H9 (cell line): ENCODE data around the gene ZNF853. TPM values are rescaled to one million over a fixed set of nuclear protein-coding genes. Genes with fewer than 3 reads are reported as not detected.

Experiments used
- DNase-seq: peaks from one replicate; pipeline ENCODE4 v3.0.0-alpha.2; 2017
- H2AFZ ChIP-seq: one replicate; pipeline ENCODE4 v1.6.1; 2013; ENCODE audit warnings: mild to moderate bottlenecking, low read length, control low read depth, moderate library complexity
- H2AK5ac ChIP-seq: 2 replicates; pipeline ENCODE4 v1.6.1; 2013; ENCODE audit warnings: low read length, control low read depth, mixed read lengths; ENCODE audit not compliant: insufficient read length
- H2BK120ac ChIP-seq: one replicate; pipeline ENCODE4 v1.6.1; 2013; ENCODE audit warnings: low read depth, mild to moderate bottlenecking, low read length, control low read depth, inconsistent platforms; ENCODE audit not compliant: poor library complexity, severe bottlenecking
- H2BK12ac ChIP-seq: 2 replicates; pipeline ENCODE4 v1.6.1; 2013; ENCODE audit warnings: low read length, control low read depth, mixed read lengths, low read depth; ENCODE audit not compliant: insufficient read length
- H2BK15ac ChIP-seq: 2 replicates; pipeline ENCODE4 v1.6.1; 2013; ENCODE audit warnings: low read depth, low read length, control low read depth
- H2BK20ac ChIP-seq: one replicate; pipeline ENCODE4 v1.6.1; 2013; ENCODE audit warnings: low read depth, mild to moderate bottlenecking, low read length, control low read depth, inconsistent platforms; ENCODE audit not compliant: poor library complexity, severe bottlenecking
- H2BK5ac ChIP-seq: 2 replicates; pipeline ENCODE4 v1.6.1; 2013; ENCODE audit warnings: low read length, control low read depth, mixed read lengths; ENCODE audit not compliant: insufficient read length
- H3K14ac ChIP-seq: 2 replicates; pipeline ENCODE4 v1.6.1; 2013; ENCODE audit warnings: low read length, control low read depth; ENCODE audit not compliant: insufficient read depth
- H3K18ac ChIP-seq: 2 replicates; pipeline ENCODE4 v1.6.1; 2013; ENCODE audit warnings: low read depth, mild to moderate bottlenecking, mixed read lengths, low read length, control low read depth; ENCODE audit not compliant: insufficient read length
- H3K23ac ChIP-seq: 2 replicates; pipeline ENCODE4 v1.6.1; 2013; ENCODE audit warnings: low read length, control low read depth, mixed read lengths, low read depth; ENCODE audit not compliant: insufficient read length
- H3K23me2 ChIP-seq: 2 replicates; pipeline ENCODE4 v1.6.1; 2013; ENCODE audit warnings: low read depth, mild to moderate bottlenecking, mixed read lengths, low read length, control low read depth; ENCODE audit not compliant: insufficient read length, poor library complexity, severe bottlenecking
- H3K27ac ChIP-seq: 2 replicates; pipeline ENCODE4 v1.5.1; 2013; ENCODE audit warnings: low read length, control low read depth, mixed read lengths, low read depth; ENCODE audit not compliant: insufficient read length
- H3K27me3 ChIP-seq: 2 replicates; pipeline ENCODE4 v1.6.1; 2013; ENCODE audit warnings: low read length, control low read depth, inconsistent platforms; ENCODE audit not compliant: insufficient read depth
- H3K4ac ChIP-seq: 2 replicates; pipeline ENCODE4 v1.6.1; 2013; ENCODE audit warnings: low read depth, mild to moderate bottlenecking, control low read depth, inconsistent platforms, low read length, moderate library complexity
- H3K4me1 ChIP-seq: 2 replicates; pipeline ENCODE4 v1.6.1; 2013; ENCODE audit warnings: low read length, control low read depth, inconsistent platforms; ENCODE audit not compliant: insufficient read depth
- H3K4me2 ChIP-seq: 2 replicates; pipeline ENCODE4 v1.6.1; 2013; ENCODE audit warnings: low read length, control low read depth, mixed read lengths; ENCODE audit not compliant: insufficient read length, insufficient read depth
- H3K56ac ChIP-seq: 2 replicates; pipeline ENCODE4 v1.6.1; 2013; ENCODE audit warnings: low read depth, mild to moderate bottlenecking, mixed read lengths, low read length, control low read depth; ENCODE audit not compliant: insufficient read length
- H3K79me1 ChIP-seq: 2 replicates; pipeline ENCODE4 v1.6.1; 2013; ENCODE audit warnings: low read depth, mild to moderate bottlenecking, moderate library complexity, low read length, control low read depth, inconsistent platforms; ENCODE audit not compliant: insufficient read depth, poor library complexity, severe bottlenecking
- H3K79me2 ChIP-seq: 2 replicates; pipeline ENCODE4 v1.6.1; 2013; ENCODE audit warnings: low read length, control low read depth, inconsistent platforms; ENCODE audit not compliant: insufficient read depth
- H3K9ac ChIP-seq: 2 replicates; pipeline ENCODE4 v1.6.1; 2013; ENCODE audit warnings: low read length, control low read depth, mixed read lengths; ENCODE audit not compliant: insufficient read length; ENCODE audit errors: extremely low read depth
- H3K9me3 ChIP-seq: one replicate; pipeline ENCODE4 v1.6.1; 2013; ENCODE audit warnings: low read depth, low read length, inconsistent platforms; ENCODE audit not compliant: control insufficient read depth
- H3T11ph ChIP-seq: one replicate; pipeline ENCODE4 v1.6.1; 2013; ENCODE audit warnings: mild to moderate bottlenecking, low read length, control low read depth, inconsistent platforms
- H4K20me1 ChIP-seq: one replicate; pipeline ENCODE4 v1.6.1; 2013; ENCODE audit not compliant: control insufficient read depth, insufficient read length, insufficient read depth
- H4K5ac ChIP-seq: 2 replicates; pipeline ENCODE4 v1.6.1; 2013; ENCODE audit warnings: low read depth, mild to moderate bottlenecking, mixed read lengths, low read length, control low read depth; ENCODE audit not compliant: insufficient read length
- H4K8ac ChIP-seq: replicated peaks from 2 replicates; pipeline ENCODE4 v1.6.1; 2013; ENCODE audit warnings: low read length, control low read depth, mixed read lengths, low read depth; ENCODE audit not compliant: insufficient read length
- H4K91ac ChIP-seq: 2 replicates; pipeline ENCODE4 v1.6.1; 2013; ENCODE audit warnings: low read depth, mild to moderate bottlenecking, moderate library complexity, mixed read lengths, low read length, control low read depth; ENCODE audit not compliant: insufficient read length
- H3K27ac Mint-ChIP-seq, 3 experiments: 2 replicates in 2 of 3; 3 replicates in 1 of 3; pipeline ENCODE4 v1.8.0; 2020 to 2021; ENCODE audit warnings: mixed read lengths in 3 of 3, mild to moderate bottlenecking in 1 of 3, moderate library complexity in 1 of 3
- H3K27me3 Mint-ChIP-seq: 2 replicates; pipeline ENCODE4 v1.8.0; 2021; ENCODE audit warnings: low read depth, mild to moderate bottlenecking, moderate library complexity, mixed read lengths
- H3K36me3 Mint-ChIP-seq, 3 experiments: 2 replicates in 2 of 3; 3 replicates in 1 of 3; pipeline ENCODE4 v1.8.0; 2020 to 2021; ENCODE audit warnings: low read depth in 3 of 3, mixed read lengths in 3 of 3; ENCODE audit not compliant: insufficient read depth in 1 of 3
- H3K4me1 Mint-ChIP-seq, 2 experiments: 2 replicates each; pipeline ENCODE4 v1.8.0; 2020; ENCODE audit warnings: mixed read lengths in 2 of 2
- H3K4me3 Mint-ChIP-seq, 2 experiments: 2 replicates in 1 of 2; 3 replicates in 1 of 2; pipeline ENCODE4 v1.8.0; 2020 to 2021; ENCODE audit warnings: mild to moderate bottlenecking in 2 of 2, mixed read lengths in 2 of 2, moderate library complexity in 1 of 2
- H3K9me3 Mint-ChIP-seq, 2 experiments: 2 replicates in 1 of 2; 3 replicates in 1 of 2; pipeline ENCODE4 v1.8.0; 2020; ENCODE audit warnings: mild to moderate bottlenecking in 2 of 2, mixed read lengths in 2 of 2, moderate library complexity in 1 of 2
- WGBS: extraction: QIAGEN DNeasy Blood & Tissue Kit; methylation state at CpG from one replicate; pipeline ENCODE4 v1.1.7; 2013; ENCODE audit warnings: missing lambda C conversion rate, low lambda C conversion rate, mixed read lengths; ENCODE audit not compliant: insufficient read length; ENCODE audit errors: extremely low coverage; 5-methylcytosine and 5-hydroxymethylcytosine counted together
- long read RNA-seq: library from polyadenylated mRNA; unstranded; transcript quantifications from one replicate; pipeline ENCODE4 v2.0.0, GENCODE V29; 2020
- total RNA-seq: library from RNA; stranded (reverse); gene quantifications from 2 replicates; pipeline ENCODE4 v1.2.1, GENCODE V29; 2021
- TF ChIP-seq, protein P1 (sequence below): fragments of 200-600 bp; sonication (generic); conservative IDR thresholded peaks from 3 replicates; pipeline ENCODE4 v1.8.0; 2021; ENCODE audit warnings: antibody characterized with exemption, mild to moderate bottlenecking

Gene ZNF853
- total RNA-seq, result 9.3 and 9.6 TPM in 2 replicates
- long read RNA-seq, result 0 reads

DNA sequence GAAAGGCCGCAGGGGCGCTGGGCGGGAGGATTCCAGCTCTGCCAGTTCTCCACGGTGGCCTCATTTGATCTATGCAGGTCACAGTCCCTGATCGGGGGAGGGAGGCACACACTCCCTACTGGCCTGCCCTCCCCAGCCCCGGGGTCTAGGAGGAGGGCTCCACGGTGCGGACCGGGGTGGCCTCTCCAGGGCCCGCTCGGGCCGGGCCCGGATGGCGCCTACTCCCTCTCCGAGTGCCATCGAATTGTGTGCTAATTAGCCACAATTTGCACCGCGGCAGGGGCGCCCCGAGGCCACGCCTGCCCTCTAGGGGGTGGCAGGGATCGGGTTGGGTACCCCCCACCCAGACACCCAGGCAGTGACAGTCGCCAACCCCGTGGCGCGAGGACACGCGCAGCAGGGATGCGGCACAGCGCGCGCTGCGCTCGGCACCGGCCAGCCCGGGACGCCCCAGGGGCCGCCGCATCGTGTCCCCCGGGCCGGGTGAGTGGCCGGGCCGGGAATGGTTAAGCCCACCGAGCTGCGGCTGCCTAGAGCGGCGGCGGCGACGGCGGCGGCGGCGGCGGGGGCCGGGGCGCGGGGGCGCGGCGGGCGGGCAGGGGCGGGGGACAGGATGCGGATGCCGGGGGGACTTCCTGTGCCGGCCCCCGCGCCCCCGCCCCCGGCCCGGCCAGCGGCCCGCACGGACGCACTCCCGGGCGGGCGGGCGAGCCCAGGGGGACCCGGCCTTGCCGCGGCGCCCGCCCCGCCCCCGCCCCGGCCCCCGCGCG is at the start of gene ZNF853:
Gene ZNF853 (plus strand): TSS at position 658 of the 770 bp plus-strand sequence. CDS start 565 bp downstream, outside the sequence.
- Histone ChIP-seq H4K20me1 (no peaks in the 10 kb centered on the region), H2BK5ac (no peak within 1 kb of the TSS), H4K91ac (no peak within 1 kb of the TSS), H4K5ac (no peak within 1 kb of the TSS), H3K23me2 (peaks cover 11% of the 10 kb centered on the region), H2BK20ac (no peak within 1 kb of the TSS), H2BK15ac (no peak within 1 kb of the TSS), H2BK12ac (no peak within 1 kb of the TSS), H2AK5ac (no peak within 1 kb of the TSS), H3K9me3 (no peaks in the 10 kb centered on the region), H2AFZ (no peak within 1 kb of the TSS), H3K27me3 (no peaks in the 10 kb centered on the region), H3K79me1 (no peaks in the 10 kb centered on the region), H3K4me1 (peaks cover 5% of the 10 kb centered on the region), H3K23ac (no peak within 1 kb of the TSS), H2BK120ac (no peak within 1 kb of the TSS), H3K4ac (no peak within 1 kb of the TSS), H3K9ac (no peak within 1 kb of the TSS), H3K14ac (no peak within 1 kb of the TSS; the same call in 1 of the 2 replicates), H3K4me2 (peak within 1 kb of the TSS; percentile 83), H3K18ac (no peak within 1 kb of the TSS), H3T11ph (no peak within 1 kb of the TSS), H3K56ac (no peak within 1 kb of the TSS), H3K79me2 (no peaks in the 10 kb centered on the region), H3K27ac (no peak within 1 kb of the TSS), H4K8ac (no peak within 1 kb of the TSS)
- DNase-seq, result no peak
- H3K36me3 Mint-ChIP-seq, result peaks cover under 1 to 21% (median 13%) of the 10 kb centered on the region in 3 experiments; a peak in 6 of 7 replicates
- no peaks in the 10 kb centered on the region; the same call in 1 of the 2 replicates for H3K27me3 Mint-ChIP-seq
- H3K4me3 Mint-ChIP-seq, result peak within 1 kb of the TSS; percentile 71 to 82
- H3K27ac Mint-ChIP-seq, result peak within 1 kb of the TSS in 2 of 3 experiments; percentile 30 to 57; a peak in 3 of 7 replicates
- WGBS, result no CpG with 5 or more reads among the region's 91 CpGs
- no peaks in the 10 kb centered on the region; a peak in 1 of 5 replicates for H3K9me3 Mint-ChIP-seq
- H3K4me1 Mint-ChIP-seq, result peaks cover 9 to 14% of the 10 kb centered on the region in 2 experiments
- TF ChIP-seq, protein P1, sequence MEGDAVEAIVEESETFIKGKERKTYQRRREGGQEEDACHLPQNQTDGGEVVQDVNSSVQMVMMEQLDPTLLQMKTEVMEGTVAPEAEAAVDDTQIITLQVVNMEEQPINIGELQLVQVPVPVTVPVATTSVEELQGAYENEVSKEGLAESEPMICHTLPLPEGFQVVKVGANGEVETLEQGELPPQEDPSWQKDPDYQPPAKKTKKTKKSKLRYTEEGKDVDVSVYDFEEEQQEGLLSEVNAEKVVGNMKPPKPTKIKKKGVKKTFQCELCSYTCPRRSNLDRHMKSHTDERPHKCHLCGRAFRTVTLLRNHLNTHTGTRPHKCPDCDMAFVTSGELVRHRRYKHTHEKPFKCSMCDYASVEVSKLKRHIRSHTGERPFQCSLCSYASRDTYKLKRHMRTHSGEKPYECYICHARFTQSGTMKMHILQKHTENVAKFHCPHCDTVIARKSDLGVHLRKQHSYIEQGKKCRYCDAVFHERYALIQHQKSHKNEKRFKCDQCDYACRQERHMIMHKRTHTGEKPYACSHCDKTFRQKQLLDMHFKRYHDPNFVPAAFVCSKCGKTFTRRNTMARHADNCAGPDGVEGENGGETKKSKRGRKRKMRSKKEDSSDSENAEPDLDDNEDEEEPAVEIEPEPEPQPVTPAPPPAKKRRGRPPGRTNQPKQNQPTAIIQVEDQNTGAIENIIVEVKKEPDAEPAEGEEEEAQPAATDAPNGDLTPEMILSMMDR, result 0 out of 3 replicates have a peak, but pooled peaks have one; percentile 17
